Eye (tissue), 1 donor: ENCODE results near the gene AMFR.

Experiments
- DNase-seq: peaks from one replicate; pipeline ENCODE4 v3.0.0-alpha.2; 2015

The AMFR gene

GRCh38 chr16:56329887-56330286, 95.5 kb downstream of the AMFR start:
- DNase-seq = no peak

GRCh38 chr16:56328276-56329022, 96.9 kb downstream of the AMFR start:
- DNase-seq = no peak

DNA sequence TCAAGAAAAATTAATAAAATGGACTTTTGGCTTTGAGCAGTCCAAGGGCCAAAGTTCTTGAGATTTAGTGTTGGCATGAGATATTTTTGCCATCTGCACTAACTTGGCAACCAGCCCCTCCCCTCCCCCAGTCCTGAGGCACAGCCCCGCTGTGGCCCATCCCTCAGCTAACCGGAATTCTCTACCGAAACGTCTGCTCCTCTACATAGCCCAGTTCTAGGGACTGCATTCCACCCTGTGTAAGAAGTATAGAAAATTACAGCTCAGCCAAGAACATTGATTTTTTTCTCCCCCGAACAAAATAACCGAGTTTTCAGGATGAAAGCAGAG, 97.5 kb downstream of the AMFR start:
- DNase-seq = no peak

DNA sequence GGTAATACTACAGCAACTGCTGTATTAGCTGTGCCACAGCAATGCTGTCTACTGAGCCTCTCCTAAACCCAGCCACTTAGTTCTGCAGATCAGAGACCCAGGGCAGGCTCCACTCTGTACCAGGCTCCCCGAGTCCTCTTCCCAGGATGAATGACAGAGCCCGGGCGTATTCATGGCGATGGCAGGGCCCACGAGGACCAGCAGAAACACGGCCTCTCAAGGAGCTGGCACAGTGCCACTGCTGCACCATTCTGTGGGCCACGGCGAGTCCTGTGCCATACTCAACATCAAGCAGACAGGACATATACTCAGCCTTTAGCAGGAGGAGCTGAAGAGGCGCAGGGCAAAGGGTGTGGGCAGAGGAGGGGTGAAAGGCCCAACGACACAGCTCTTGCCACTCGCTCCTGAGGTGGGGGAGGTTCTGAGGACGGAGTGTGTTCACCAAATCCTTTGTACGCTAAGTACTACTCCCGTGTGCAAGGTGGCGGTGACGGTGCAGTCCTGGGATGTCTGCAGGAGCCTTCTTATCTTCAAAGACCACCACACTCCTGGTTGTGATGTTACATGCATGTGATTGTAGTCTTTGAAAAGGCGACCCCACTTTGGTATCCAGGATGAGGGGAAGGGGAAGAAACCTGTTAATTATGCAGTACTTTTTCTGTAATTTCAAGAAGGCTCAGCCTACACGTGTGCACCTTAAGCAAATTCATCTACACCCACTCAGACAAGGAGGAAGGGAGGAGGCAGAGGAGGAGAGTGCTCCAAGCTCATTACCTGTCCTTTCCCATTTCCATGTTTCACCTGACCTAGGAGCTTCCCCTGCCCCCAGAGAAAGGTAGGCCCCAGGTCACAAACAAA, 98.0 kb downstream of the AMFR start:
- DNase-seq = no peak

DNA sequence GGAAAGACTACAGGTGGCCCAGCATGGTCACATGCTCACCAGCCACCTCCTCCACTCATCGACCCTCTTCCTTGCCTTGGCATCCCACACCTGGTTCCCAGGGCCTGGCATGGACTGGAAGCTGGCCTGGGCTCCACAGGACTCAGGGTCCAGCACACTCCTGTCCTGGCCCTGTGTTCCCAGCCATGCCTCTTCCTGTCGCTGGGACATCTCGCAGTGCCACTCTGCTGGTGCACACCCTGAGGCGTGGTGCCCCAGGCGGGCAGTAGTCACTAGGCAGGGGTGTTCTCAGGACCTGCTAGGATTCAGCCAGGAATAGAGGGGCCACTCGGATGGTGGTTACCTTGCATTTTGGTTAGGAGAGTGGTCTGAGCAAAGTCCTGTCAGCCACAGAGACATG, 99.4 kb downstream of the AMFR start:
- DNase-seq = no peak

GRCh38 chr16:56324406-56324805, 100.9 kb downstream of the AMFR start:
- no peak for DNase-seq

DNA sequence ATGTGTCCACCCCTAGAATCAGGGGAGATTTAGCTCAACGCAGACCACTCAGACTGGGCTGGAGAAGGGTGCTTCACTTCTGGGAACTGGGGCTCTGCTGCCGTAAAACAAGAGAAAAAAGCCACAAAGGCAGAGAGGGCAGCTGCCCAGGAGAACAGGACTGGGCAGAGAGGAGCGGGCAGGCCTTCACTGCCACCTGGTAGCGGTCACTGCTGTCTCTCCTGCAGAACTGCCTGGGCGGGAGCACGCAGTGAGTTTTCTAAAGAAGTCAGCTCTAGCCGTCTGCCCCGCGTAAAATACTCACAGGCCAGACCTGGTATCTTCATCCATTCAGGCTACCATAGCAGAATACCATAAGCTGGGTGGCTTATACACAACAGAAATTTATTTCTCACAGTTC, 103.8 kb downstream of the AMFR start:
- no peak for DNase-seq

DNA sequence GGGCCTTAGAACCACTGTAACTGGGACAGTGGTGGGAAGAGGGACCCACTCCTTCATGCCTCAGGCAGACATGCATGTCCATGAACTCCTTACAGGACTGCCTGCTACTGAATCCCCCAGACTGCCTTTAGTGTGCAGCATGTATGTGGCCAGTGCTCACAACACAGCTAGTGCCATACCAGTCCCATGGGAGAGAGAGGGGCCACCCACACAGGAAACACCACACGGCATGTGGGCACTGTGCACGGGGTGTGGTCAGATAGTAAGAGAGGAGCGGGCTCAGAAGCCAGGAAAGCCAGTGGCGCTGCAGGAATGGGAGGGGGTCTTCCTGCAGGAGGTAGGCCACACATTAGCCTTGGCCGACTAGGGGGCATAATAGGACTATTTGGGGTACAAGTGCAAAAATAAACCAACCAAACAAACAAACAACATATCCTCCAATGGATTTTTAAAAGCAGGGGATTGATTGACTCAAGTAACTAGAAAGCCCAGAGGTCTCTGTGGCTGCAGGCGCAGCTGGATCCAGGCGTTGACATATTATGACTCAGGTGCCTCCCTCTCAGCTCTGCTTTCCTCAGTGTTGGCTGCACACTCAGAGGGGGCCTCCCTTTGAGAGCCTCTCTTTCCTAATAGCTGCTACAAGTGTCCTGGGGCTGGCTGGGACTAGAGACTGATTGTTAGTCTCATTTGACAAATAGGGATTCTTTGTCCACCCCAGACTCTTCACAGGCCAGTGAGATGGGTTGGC, 104.4 kb downstream of the AMFR start:
- no peak for DNase-seq

- DNase-seq = no peak
Observed at GRCh38 chr16:56320056-56320455, 105.3 kb downstream of the AMFR start.

DNA sequence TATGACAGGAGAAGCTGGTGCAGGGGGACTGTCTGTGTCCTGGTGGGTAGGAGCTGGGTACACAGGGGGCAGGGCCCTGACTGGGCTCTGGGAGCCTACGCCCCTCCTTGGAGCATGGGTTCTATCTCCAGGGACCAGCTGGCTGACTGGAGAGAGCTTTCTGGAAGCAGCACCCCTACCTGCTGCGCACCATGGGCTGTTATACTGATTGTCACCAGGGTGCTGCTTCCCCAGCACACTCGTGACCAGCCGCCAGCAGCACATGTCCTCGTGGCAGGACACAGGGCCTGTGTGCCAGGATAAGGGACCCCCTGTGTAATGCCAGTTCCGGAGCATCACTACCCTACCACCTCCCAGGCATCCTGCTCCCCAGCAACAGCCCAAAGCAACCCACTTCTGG, 106.0 kb downstream of the AMFR start:
- no peak for DNase-seq

GRCh38 chr16:56318827-56319140, 106.6 kb downstream of the AMFR start:
- no peak for DNase-seq

DNA sequence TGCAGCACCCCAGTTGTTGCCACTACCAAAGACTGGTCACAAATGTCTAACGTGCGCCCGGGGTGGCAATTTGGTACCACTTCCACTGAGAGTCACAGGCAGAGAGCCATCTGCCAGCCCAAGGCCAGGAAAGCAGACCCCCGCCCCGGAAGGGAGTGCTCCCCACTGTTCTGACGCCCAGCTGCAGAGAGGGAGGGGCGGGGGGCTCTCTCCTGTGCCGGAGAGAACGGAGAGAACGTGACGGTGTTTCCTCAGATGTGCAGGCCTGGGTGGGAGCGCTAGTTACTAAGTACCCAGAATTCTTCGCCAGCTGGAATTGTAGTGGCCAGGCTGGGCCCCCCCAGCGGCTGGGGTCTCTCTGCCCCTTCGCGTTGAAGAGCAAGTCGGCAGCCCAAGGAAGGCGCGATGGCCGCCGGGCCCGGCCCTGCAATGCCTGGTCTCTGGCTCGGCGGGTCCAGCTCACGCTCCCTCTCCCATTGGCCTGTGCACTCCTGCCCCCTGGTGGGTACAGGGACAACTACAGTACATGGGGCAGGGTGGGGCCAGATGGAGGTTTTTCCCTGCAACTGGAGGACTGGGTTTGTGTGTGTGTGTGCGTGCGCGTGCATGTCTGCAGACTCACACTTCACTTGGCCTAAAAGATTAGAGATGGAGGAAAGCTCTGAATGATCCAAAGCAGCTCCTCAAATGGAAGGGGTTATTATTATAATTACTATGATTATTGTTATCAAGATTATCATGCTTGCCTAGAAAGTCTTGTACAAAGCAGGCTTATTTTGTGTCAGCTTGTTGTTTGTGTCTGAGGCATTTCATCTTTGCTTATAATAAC, 107.1 kb downstream of the AMFR start:
- DNase-seq = peak; percentile 96

GRCh38 chr16:56316545-56316944, 108.8 kb downstream of the AMFR start:
- DNase-seq = no peak

- no peak for DNase-seq
Observed at GRCh38 chr16:56315955-56316354, 109.4 kb downstream of the AMFR start.

- DNase-seq = no peak
Observed at GRCh38 chr16:56314244-56314850, 111.0 kb downstream of the AMFR start.

GRCh38 chr16:56312556-56312955, 112.8 kb downstream of the AMFR start:
- no peak for DNase-seq

DNA sequence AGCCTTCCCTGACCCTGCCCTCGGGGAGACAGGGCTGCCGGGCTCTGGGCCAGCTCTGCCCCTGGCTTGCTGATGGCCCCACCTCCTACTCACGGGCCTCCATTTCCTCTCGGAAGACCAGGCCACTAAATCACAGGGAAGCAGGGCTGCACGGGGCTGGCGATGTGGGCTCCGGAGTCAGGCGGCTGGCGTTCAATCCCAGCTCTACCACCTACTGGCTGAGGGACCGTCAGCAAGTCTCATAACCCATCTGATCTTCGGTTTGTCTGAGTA, 113.4 kb downstream of the AMFR start:
- DNase-seq = no peak
